ENCODE data around the gene RRAS.

GRCh38 chr19:49636233-49636932, 3.6 kb downstream of the RRAS start:
- TF ChIP-seq POLR2AphosphoS5 (IDR thresholded peaks at IDR 0.05; ENCODE audit: low read depth, low read length) = no peak
- TF ChIP-seq, protein P1, sequence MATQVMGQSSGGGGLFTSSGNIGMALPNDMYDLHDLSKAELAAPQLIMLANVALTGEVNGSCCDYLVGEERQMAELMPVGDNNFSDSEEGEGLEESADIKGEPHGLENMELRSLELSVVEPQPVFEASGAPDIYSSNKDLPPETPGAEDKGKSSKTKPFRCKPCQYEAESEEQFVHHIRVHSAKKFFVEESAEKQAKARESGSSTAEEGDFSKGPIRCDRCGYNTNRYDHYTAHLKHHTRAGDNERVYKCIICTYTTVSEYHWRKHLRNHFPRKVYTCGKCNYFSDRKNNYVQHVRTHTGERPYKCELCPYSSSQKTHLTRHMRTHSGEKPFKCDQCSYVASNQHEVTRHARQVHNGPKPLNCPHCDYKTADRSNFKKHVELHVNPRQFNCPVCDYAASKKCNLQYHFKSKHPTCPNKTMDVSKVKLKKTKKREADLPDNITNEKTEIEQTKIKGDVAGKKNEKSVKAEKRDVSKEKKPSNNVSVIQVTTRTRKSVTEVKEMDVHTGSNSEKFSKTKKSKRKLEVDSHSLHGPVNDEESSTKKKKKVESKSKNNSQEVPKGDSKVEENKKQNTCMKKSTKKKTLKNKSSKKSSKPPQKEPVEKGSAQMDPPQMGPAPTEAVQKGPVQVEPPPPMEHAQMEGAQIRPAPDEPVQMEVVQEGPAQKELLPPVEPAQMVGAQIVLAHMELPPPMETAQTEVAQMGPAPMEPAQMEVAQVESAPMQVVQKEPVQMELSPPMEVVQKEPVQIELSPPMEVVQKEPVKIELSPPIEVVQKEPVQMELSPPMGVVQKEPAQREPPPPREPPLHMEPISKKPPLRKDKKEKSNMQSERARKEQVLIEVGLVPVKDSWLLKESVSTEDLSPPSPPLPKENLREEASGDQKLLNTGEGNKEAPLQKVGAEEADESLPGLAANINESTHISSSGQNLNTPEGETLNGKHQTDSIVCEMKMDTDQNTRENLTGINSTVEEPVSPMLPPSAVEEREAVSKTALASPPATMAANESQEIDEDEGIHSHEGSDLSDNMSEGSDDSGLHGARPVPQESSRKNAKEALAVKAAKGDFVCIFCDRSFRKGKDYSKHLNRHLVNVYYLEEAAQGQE (IDR thresholded peaks at IDR 0.05; ENCODE audit: insufficient read depth in 1 of 2, low read depth in 2 of 2, low read length in 2 of 2) = no peak
- TF ChIP-seq TAF1 (IDR thresholded peaks at IDR 0.05; ENCODE audit: borderline replicate concordance, insufficient read depth, low read length) = no peak

Measured in PFSK-1 (cell line).